GM10847 (cell line): Measurements from ENCODE around the gene FAM187B.

ENCODE experiments used
- POLR2A ChIP-seq: IDR thresholded peaks from 2 replicates; pipeline ENCODE4 v1.6.1; 2011; ENCODE audit not compliant: insufficient read length; ENCODE audit errors: extremely low read depth

Gene FAM187B

DNA sequence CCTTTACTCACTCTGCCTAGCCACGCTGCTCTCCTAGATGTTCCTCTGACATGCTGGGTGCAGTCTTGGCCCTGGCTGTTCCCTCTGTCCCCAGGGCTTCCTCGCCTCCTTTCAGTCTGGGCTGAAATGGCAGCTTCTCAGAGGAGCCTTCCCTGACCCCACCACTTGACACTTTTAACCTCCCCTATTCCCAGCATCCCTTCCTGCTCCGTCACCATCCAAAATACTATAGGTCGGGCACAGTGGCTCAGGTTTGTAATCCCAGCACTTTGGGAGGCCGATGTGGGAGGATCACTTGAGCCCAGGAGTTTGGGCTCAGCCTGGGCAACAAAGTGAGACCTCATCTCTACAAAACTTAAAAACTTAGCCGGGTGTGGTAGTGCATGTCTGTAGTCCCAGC lies 2.6 kb downstream of the FAM187B start:
- TF ChIP-seq POLR2A: no peak

DNA sequence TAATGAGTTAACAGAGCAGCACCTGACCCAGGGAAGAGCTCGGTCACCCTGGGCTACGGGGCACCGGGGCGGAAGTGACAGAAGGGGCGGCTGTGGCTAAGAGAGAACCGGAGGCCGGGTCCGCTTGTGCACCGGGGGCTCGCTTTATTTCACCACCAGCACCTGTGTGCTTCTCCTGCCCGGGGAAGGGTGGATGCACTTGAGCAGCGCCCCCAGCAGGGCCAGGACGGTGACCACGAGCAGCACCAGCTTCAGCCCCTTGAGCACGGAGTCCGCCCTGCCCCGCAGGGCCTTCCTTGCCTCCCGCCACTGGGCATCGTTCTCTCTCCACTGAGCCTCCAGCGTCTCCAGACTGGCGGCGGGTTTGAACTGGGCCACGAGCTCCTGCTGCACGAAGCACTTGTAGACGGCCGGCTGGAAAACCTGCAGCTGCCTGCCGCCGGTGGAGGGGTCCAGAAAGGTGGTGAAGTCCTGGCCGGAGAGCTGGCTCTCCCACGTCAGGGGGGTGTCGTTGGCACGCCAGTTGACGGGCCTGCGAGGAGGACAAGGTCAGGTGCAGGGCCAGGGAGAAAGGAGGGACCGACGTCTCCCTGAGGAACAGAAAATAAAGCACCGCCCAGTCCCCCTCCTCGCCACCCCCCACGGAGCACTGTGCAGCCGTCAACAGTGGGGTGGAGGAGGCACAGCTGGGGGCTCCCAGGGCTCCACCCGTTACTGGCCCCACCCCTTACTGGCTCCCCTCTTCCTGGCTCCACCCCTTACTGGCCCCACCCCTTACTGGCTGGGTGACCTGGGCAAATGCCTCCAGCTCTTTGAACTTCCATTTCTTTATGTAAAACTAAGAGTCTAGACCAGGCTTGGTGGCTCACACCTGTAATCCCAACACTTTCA lies 3.6 kb downstream of the FAM187B start:
- TF ChIP-seq POLR2A: no peak

DNA sequence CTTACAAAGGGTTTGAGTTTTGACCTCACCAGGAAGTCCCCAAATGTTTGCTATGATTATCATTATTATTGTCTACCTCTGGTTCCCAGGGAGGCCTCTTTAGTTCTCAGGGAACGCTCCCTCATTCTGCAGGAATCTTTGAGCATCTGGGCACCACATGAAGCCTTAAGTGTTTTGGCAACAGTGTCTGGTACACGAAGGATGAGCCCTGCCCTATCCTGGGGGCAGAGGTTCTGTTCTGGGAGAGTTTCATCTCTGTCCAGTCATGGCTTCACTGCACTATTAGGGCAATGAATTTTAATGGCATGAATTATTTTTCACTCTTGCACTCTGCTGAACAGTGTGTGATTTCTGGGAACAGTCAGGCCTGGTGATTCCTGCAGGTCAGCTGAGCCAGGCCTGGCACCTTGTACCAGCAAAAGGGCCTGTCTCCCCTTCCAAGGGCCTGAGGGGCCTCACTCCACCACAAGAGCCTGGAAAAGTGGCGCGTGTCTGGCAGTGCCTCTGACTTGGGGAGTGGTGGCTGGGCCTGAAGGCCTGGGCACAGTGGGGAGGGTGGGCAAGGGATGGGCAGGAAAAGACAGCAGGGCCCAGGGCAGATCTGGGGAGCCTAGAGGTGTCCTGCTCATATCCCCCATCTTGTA lies 4.6 kb downstream of the FAM187B start:
- TF ChIP-seq POLR2A: no peak

DNA sequence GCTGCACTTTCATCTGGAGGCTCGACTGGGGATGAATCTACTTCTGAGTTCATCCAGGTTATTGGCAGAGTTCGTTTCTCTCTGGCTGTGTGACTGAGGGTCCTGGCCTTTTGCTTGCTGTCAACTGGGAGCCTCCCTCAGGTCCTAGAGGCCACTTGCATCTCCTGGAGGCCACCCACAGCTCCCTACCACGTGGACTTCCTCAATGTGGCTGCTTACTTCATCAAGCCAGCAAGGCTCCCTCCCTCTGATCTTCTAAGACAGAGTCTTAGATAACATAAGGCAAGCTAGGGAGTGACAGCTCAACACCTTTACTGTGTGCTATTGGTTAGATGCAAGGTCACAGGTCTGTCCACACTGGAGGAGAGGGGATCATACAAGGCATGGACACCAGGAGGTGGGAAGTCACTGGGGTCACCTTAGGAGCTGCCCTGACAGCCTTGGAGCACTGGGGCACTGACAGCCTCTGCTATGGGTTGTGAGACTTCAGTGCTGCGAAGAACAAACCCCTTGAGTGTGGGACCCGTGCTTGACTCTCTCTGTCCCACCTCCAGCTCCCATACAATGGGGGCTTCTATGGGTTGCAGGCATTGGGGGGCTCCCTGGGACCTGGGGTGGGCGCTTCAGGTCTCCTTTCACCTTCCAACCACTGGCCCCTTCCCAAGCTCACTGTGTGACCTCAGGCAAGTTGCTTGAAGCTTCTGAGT lies 5.3 kb downstream of the FAM187B start:
- TF ChIP-seq POLR2A: no peak

DNA sequence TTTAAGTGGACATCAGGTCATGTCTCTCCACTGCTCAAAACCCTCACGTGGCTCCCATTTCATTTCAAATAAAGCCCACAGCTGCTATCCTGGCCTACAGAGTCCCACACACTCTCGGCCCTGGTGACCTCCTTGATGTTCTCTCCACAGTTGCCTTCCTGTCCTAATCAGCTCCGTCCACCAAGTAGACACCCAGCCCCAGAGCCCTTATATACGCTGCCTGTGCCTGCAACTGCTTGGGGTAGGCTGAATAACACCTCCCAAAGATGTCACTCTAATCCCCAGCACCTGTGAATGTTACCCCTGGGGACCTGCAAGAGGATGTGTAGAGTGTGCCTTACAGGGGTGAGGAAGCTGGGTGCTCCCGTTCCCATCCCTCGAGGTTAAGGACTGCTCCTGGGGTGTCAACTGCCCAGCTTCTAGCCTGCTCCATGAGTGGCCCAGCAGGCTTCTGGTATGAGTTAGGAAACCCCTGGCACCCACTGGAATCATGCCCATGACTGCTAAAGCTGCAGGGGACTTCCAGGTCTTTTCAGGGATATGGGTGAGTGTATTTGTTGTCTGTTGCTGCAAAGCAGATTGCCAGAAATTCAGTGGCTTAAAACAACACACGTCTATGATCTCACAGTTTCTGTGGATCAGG lies 6.0 kb downstream of the FAM187B start:
- TF ChIP-seq POLR2A: no peak

DNA sequence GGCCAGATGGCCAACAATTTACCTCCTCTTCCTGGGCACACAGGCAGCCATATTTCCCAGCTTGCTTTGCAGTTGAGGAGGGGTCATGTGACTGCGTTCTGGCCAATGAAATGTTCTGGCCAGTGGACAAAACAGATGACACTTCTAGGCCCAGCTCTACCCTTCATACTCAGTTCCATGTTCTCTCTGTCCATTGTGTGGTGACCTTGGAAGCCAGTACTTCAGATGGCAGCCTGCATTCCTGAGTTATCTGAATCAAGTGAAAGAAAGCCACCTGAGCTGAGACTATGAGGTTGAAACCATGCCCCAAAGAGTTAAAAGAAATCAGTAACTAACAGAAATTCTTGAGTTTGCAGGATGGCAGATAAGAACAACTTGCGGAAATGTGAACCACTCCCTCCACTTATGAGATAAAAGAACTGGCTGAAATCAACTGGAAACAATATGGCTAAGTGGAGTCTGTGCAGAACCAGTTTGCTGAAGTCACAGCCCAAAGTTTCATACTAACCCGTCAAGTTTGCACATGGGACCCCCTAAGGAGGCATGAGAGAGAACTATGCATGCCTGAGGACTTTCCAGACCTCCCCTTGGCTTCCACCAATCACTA lies 8.1 kb downstream of the FAM187B start:
- TF ChIP-seq POLR2A: no peak

DNA sequence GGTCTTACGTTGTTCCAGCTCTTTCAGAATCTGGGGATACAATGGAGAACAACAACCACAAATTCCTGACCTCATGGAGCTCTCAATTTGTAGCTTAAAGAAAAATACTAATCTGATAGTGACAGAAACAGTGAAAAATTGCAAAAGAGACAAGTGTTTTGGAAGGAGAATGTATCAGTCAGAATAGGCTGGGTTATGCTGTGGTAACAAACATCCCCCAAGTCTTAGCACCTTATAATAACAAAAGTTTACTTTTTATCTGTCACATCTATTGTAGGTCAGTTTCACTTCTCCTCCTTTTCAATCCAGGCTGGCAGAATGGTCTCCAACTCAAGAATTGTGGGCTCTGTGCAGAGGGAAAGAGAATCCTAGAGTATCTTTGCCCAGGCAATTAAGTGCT lies 9.5 kb downstream of the FAM187B start:
- no peak for TF ChIP-seq POLR2A

DNA sequence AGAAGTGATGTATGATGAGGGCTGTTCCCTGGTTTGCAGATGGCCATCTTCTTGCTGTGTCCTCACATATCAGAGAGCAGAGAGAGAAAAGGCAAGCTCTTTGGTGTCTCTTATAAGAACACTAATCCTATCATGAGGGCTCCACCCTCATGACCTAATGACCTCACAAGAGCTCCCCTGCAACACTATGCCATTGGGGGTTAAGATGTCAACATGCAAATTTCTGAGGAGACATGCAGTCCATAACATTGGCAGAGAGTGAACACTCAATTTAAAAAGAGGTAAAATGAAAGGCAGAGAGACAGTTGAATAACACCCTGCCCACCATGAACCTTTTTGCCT lies 10.9 kb downstream of the FAM187B start:
- TF ChIP-seq POLR2A: no peak

DNA sequence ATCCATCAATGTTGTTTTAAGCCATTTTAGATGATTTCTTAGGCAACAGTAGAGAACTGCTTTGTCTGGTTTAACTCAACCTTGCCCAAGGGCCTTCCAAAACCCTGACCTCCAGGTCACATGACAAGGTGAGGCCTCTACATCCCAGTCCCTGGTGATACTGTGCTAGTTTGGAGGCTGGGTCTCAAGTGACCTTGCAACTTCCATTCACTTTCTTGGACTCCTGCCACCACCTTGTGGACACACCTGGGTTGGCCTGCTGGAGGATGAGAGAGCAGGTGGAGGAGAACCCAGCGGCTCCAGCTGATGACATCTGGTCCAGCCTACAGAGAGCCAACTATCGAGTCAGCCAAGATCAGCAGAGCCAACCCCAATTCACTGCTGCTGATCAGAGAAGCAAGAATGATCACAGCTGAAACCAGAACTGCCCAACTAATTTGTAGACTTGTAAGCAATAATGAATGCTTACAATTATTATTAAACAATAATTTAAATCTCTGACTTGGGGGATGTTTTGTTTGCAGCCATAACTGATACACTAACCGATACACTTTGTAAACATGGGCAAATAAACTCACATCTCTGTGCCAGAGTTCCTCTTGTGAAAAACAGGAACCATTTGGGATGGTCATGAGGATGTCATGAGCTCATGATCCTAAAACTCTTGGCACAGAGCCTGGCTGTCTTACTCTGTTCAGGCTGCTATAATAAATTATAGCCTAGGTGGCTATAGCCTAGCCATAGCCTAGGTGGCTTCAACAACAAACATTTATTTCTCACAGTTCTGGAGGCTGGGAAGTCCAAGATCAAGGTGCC lies 11.5 kb downstream of the FAM187B start:
- TF ChIP-seq POLR2A: no peak

DNA sequence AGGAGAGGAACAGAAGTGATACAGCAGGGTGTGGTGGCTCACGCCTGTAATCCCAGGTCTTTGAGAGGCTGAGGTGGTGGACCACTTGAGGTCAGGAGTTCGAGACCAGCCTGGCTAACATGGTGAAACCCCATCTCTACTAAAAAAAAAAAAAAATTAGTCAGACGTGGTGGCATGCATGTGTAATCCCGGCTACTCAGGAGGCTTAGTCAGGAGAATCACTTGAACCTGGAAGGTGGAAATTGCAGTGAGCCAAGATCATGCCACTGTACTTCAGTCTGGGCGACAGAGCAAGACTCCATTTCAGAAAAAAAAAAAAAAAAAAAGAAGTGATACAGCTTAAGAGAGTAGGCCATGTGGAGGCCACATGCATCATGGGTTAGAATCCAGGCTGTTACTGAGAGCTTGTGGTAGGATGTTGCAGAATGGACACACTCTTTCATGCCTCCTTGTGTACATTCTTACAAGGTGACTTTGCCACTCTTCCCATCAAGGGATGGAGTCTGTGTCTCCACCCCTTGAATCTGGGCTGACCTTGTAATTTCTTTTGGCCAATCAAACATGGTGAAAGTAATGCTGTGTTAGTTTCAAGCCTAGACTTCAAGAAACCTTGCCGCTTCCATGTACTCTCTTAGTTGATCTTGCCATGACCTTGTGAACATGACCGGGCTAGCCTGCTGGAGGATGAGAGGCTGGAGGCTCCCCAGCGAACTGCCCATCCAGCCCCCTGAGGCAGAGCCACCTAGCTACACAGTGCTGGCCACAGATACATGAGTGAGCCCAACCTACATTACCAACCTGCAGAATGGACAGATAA lies 12.3 kb downstream of the FAM187B start:
- TF ChIP-seq POLR2A: no peak

DNA sequence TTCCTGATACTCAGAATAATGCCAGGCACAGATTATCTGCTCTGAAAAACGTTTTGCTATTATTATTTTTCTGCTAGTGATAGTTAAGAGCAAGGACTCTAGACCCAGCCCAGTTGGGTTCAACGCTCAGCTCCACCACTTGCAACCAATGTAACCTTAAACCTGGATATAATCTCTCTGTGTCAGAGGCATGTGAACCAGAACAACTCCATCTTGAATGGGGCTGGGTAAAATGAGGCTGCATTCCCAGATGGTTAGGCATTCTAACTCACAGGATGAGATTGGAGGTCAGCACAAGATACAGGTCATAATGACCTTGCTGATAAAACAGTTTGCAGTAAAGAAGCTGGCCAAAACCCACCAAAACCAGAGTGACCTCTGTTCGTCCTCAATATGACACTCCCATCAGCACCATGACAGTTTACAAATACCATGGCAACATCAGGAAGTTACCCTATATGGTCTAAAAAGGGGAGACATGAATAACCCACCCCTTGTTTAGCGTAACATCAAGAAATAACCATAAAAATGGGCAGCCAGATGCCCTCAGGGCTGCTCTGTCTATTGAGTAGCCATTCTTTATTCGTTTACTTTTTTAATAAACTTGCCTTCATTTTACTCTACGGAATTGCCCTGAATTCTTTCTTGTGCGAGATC lies 13.6 kb downstream of the FAM187B start:
- no peak for TF ChIP-seq POLR2A

DNA sequence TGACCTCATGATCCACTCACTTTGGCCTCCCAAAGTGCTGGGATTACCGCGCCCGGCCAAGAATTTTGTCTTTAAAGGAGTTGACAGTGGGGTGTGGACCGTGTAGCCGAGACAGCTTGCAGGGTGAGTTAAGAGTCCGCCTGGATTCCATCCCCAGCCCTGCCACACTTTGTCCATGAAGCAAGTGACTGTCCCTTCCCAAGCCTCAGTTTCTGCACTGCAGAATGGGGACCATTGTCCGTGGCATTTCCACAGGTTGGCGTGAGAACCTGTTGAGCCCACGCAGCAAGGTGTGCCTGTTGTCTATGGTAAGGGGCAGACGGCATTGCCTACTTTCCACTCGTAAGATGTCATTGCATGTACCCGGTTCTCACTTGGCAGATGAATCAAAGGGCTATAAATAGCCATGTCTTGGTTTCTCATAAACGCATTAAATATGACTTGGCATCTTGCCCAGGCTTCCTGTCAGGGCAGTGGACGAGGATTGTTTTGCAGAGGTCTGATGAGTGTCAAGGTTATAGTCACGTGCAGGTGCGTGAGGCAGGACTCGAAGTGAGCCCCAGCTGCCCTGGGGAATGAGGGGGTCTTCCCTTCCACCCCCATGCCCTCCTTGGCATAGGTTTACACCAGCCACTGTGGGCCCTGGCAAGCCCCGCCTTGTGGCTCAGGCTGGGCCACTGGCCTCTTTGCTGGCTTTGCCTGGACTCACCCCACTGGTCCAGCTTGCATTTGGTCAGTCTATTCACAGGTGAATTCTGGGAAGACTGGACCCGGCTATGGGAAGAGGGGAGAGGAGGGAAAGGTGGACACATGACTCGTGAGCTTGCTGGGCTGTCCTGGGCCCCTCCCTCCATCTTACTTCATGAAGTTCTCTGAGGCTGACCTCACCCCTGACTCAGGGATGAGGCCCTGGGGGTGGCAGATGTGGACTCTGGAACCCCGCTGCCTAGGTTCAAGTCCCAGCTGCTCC lies 14.6 kb downstream of the FAM187B start:
- no peak for TF ChIP-seq POLR2A
